A673 (cell line): ENCODE data around the gene CDA.

Experiments used
- CTCF ChIP-seq: fragments of 300-800, 200-600 bp; sonication (generic); conservative IDR thresholded peaks from 2 replicates; pipeline ENCODE4 v1.5.1; 2017; ENCODE audit warnings: low read depth, mild to moderate bottlenecking, antibody characterized with exemption, low read length, moderate library complexity, mixed read lengths
- EZH2 ChIP-seq: fragments of 200-600 bp; sonication (generic); IDR thresholded peaks from 2 replicates; pipeline ENCODE4 v1.6.1; 2017; ENCODE audit warnings: borderline replicate concordance, low read depth, mild to moderate bottlenecking, mixed read lengths, antibody characterized with exemption, low read length; ENCODE audit not compliant: poor library complexity, severe bottlenecking

GRCh38 chr1:20648438-20648837 is 59.5 kb downstream of the CDA start:
- TF ChIP-seq CTCF (no peak), EZH2 (no peak)
